Liver (tissue), 9 donors: Measurements from ENCODE around the gene KDM2A. TPM values are rescaled to one million over a fixed set of nuclear protein-coding genes. Genes with fewer than 3 reads are reported as not detected.

ENCODE experiments used
- DNase-seq: peaks from one replicate; pipeline ENCODE4 v3.0.0-alpha.2; 2017; ENCODE audit warnings: low spot score
- H3K27ac ChIP-seq, 2 donors: one replicate each; pipeline ENCODE4 v1.7.0; 2013; ENCODE audit warnings: inconsistent platforms in 2 of 2, low read length in 2 of 2, control low read depth in 1 of 2, low read depth in 1 of 2, mild to moderate bottlenecking in 1 of 2
- H3K27me3 ChIP-seq, 4 donors: one replicate each; pipeline versions ENCODE4 v1.6.1 to v1.7.0; 2013; ENCODE audit warnings: low read length in 3 of 4, inconsistent platforms in 1 of 4, mild to moderate bottlenecking in 1 of 4, moderate library complexity in 1 of 4; ENCODE audit not compliant: control insufficient read depth in 4 of 4, insufficient read depth in 4 of 4
- H3K36me3 ChIP-seq, 4 donors: one replicate each; pipeline versions ENCODE4 v1.6.1 to v1.7.0; 2013; ENCODE audit warnings: low read length in 3 of 4, mild to moderate bottlenecking in 3 of 4, low read depth in 1 of 4, moderate library complexity in 1 of 4; ENCODE audit not compliant: control insufficient read depth in 4 of 4, insufficient read depth in 3 of 4
- H3K4me1 ChIP-seq, 4 donors: one replicate each; pipeline versions ENCODE4 v1.6.1 to v1.7.0; 2013; ENCODE audit warnings: low read length in 3 of 4, mild to moderate bottlenecking in 3 of 4, moderate library complexity in 1 of 4; ENCODE audit not compliant: control insufficient read depth in 4 of 4, insufficient read depth in 4 of 4
- H3K4me3 ChIP-seq, 3 donors: one replicate each; pipeline versions ENCODE4 v1.6.1 to v1.7.0; 2013; ENCODE audit warnings: low read length in 3 of 3, control low read depth in 1 of 3, low read depth in 1 of 3, mild to moderate bottlenecking in 1 of 3
- H3K9ac ChIP-seq, 2 donors: one replicate each; pipeline ENCODE4 v1.7.0; 2013; ENCODE audit warnings: low read length in 2 of 2, mild to moderate bottlenecking in 2 of 2, moderate library complexity in 2 of 2, control low read depth in 1 of 2, low read depth in 1 of 2
- H3K9me3 ChIP-seq, 4 donors: one replicate each; pipeline versions ENCODE4 v1.6.1 to v1.7.0; 2013; ENCODE audit warnings: low read length in 3 of 4; ENCODE audit not compliant: control insufficient read depth in 4 of 4
- EGR1 ChIP-seq, 2 donors: IDR thresholded peaks; 2 replicates each; pipeline ENCODE4 v1.6.1; 2016 to 2018; ENCODE audit warnings: antibody characterized with exemption in 2 of 2, low read depth in 2 of 2
- FOXA1 ChIP-seq: IDR thresholded peaks from 2 replicates; pipeline ENCODE4 v1.6.1; 2016; ENCODE audit warnings: antibody characterized with exemption
- FOXA2 ChIP-seq: IDR thresholded peaks from 2 replicates; pipeline ENCODE4 v1.6.1; 2016; ENCODE audit warnings: antibody characterized with exemption
- GABPA ChIP-seq, 2 donors: IDR thresholded peaks in 1 of 2; conservative IDR thresholded peaks in 1 of 2; 2 replicates each; pipeline ENCODE4 v1.6.1; 2016; ENCODE audit warnings: antibody characterized with exemption in 2 of 2, mild to moderate bottlenecking in 1 of 2, moderate library complexity in 1 of 2
- HNF4A ChIP-seq, 2 donors: conservative IDR thresholded peaks; 2 replicates each; pipeline ENCODE4 v1.6.1; 2016; ENCODE audit warnings: antibody characterized with exemption in 2 of 2, mild to moderate bottlenecking in 2 of 2
- HNF4G ChIP-seq: IDR thresholded peaks from 2 replicates; pipeline ENCODE4 v1.6.1; 2016; ENCODE audit warnings: antibody characterized with exemption
- JUND ChIP-seq, 2 donors: IDR thresholded peaks; 2 replicates each; pipeline ENCODE4 v1.6.1; 2016; ENCODE audit warnings: antibody characterized with exemption in 2 of 2
- RAD21 ChIP-seq, 2 donors: IDR thresholded peaks; 2 replicates each; pipeline ENCODE4 v1.6.1; 2016; ENCODE audit warnings: antibody characterized with exemption in 2 of 2, mild to moderate bottlenecking in 2 of 2
- REST ChIP-seq: IDR thresholded peaks from 2 replicates; pipeline ENCODE4 v1.6.1; 2016; ENCODE audit warnings: antibody characterized with exemption, mild to moderate bottlenecking
- RXRA ChIP-seq, 2 donors: IDR thresholded peaks; 2 replicates each; pipeline ENCODE4 v1.6.1; 2017 to 2018; ENCODE audit warnings: antibody characterized with exemption in 2 of 2, mild to moderate bottlenecking in 1 of 2
- SP1 ChIP-seq: IDR thresholded peaks from 2 replicates; pipeline ENCODE4 v1.6.1; 2018; ENCODE audit warnings: antibody characterized with exemption, mild to moderate bottlenecking
- TAF1 ChIP-seq: conservative IDR thresholded peaks from 2 replicates; pipeline ENCODE4 v1.6.1; 2016; ENCODE audit warnings: antibody characterized with exemption, mild to moderate bottlenecking
- WGBS: extraction: QIAGEN DNeasy Blood & Tissue Kit; methylation state at CpG from one replicate; pipeline ENCODE4 v1.1.7; 2013; 5-methylcytosine and 5-hydroxymethylcytosine counted together
- polyA plus RNA-seq, 2 donors: library from polyadenylated mRNA; stranded (reverse) in 1 of 2; unstranded in 1 of 2; fragments of 200-250 nt in 1 of 2; fragments of >200 nt in 1 of 2; fragmentation: Nextera tagmentation in 1 of 2; extraction: Ambion mirVana in 1 of 2; gene quantifications; one replicate each; pipeline versions ENCODE4 v1.2.1 to v1.2.3, GENCODE V29; 2013 to 2015
- total RNA-seq, 2 donors: library from RNA; depleted of rRNA; stranded (reverse); fragments of >200 nt; gene quantifications; one replicate each; pipeline ENCODE4 v1.2.3, GENCODE V29; 2014
- TF ChIP-seq, protein P1 (sequence below): IDR thresholded peaks from 2 replicates; pipeline ENCODE4 v1.6.1; 2016; ENCODE audit warnings: antibody characterized with exemption
- TF ChIP-seq, protein P2 (sequence below): IDR thresholded peaks from 2 replicates; pipeline ENCODE4 v1.6.1; 2016; ENCODE audit warnings: antibody characterized with exemption
- TF ChIP-seq, protein P3 (sequence below): IDR thresholded peaks from 2 replicates; pipeline ENCODE4 v1.6.1; 2016; ENCODE audit warnings: antibody characterized with exemption
- TF ChIP-seq, protein P4 (sequence below): fragments of 150-350 bp; IDR thresholded peaks from 2 replicates; pipeline ENCODE4 v1.5.1; 2017; ENCODE audit warnings: improper control_type of control experiment, low read depth, low read length; ENCODE audit not compliant: missing input control
- donor health status: healthy.
- donor health status: healthy.
- donor health status: healthy.
- donor health status: healthy.
- donor health status: healthy.

Gene KDM2A
- total and polyA plus RNA-seq, 4 donors = 8.3 to 44.9 (median 22.4) TPM

DNA sequence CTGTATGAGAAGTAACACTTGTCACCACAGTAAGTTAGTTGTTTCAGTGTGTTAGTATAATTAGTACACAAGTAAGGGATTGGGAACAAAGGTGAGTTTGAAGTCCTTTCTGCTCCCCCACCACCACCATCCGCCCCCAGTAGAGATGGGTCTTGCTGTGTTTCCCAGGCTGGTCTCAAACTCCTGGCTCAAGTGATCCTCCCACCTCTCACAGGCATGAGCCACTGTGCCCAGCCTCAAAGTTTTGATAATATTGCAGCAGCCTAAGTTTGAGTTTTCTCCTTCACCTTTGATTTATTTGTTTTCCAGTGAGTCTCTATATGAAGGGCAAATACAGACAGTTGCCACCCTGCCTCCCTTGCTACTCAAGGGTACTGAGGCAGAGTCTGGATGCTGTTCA is 123.5 kb downstream of the KDM2A start:
- H3K36me3 ChIP-seq = peaks cover 10 to 31% (median 26%) of the 10 kb centered on the region in 4 donors

DNA sequence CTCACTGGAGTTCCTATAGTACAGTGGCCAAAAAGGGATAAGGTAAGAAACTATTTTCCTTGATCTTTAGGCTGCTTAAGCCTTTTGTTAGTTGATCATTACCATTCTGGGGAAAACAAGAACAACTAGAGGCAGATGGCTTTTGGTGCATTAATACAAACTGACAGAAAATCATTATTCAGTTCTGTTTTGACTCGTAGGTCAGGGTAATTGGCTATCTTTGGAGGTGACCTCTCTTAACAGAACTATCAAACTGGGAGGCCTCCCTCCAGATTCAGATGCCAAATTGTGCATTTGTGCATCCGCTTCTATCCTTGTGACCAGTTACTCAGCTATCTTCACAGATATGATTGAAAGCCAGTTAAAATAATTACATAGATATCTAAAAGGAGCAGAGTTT is 124.0 kb downstream of the KDM2A start:
- Histone ChIP-seq H3K36me3 (peaks cover 10 to 36% (median 30%) of the 10 kb centered on the region in 4 donors), H3K4me3 (no peak overlapping the region), H3K27ac (no peak overlapping the region), H3K4me1 (peaks cover 1 to 55% (median 39%) of the 10 kb centered on the region in 4 donors), H3K9me3 (no peaks in the 10 kb centered on the region), H3K27me3 (no peaks in the 10 kb centered on the region), H3K9ac (no peak overlapping the region)
- DNase-seq = no peak
- WGBS = 56% methylated on average over 2 of the region's 2 CpGs
- TF ChIP-seq GABPA (IDR thresholded peaks at IDR 0.05 in 1 of 2, conservative IDR thresholded peaks at IDR 0.05 in 1 of 2) (no peak), HNF4A (conservative IDR thresholded peaks at IDR 0.05) (no peak), FOXA1 (no peak), HNF4G (no peak), EGR1 (IDR thresholded peaks at IDR 0.05; ENCODE audit: low read depth in 2 of 2) (no peak), FOXA2 (no peak), RXRA (IDR thresholded peaks at IDR 0.05) (no peak), RAD21 (IDR thresholded peaks at IDR 0.05) (no peak), SP1 (no peak), JUND (IDR thresholded peaks at IDR 0.05) (no peak)
- TF ChIP-seq, protein P1, sequence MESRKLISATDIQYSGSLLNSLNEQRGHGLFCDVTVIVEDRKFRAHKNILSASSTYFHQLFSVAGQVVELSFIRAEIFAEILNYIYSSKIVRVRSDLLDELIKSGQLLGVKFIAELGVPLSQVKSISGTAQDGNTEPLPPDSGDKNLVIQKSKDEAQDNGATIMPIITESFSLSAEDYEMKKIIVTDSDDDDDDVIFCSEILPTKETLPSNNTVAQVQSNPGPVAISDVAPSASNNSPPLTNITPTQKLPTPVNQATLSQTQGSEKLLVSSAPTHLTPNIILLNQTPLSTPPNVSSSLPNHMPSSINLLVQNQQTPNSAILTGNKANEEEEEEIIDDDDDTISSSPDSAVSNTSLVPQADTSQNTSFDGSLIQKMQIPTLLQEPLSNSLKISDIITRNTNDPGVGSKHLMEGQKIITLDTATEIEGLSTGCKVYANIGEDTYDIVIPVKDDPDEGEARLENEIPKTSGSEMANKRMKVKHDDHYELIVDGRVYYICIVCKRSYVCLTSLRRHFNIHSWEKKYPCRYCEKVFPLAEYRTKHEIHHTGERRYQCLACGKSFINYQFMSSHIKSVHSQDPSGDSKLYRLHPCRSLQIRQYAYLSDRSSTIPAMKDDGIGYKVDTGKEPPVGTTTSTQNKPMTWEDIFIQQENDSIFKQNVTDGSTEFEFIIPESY = no peak
- TF ChIP-seq, protein P2, sequence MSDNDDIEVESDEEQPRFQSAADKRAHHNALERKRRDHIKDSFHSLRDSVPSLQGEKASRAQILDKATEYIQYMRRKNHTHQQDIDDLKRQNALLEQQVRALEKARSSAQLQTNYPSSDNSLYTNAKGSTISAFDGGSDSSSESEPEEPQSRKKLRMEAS = no peak

More for the DNA sequence above, 123.5 kb downstream of the KDM2A start:
- Histone ChIP-seq H3K4me3 (no peak overlapping the region), H3K9me3 (no peaks in the 10 kb centered on the region), H3K4me1 (peaks cover 1 to 53% (median 36%) of the 10 kb centered on the region in 4 donors), H3K27me3 (no peaks in the 10 kb centered on the region), H3K9ac (peak overlapping the region in 1 of 2 donors; percentile 69), H3K27ac (no peak overlapping the region)
- WGBS = 35% methylated on average over 1 of the region's 1 CpG
- TF ChIP-seq, protein P3, sequence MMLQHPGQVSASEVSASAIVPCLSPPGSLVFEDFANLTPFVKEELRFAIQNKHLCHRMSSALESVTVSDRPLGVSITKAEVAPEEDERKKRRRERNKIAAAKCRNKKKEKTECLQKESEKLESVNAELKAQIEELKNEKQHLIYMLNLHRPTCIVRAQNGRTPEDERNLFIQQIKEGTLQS = no peak
- TF ChIP-seq REST (no peak), HNF4G (no peak), FOXA1 (no peak), FOXA2 (no peak), TAF1 (no peak), EGR1 (IDR thresholded peaks at IDR 0.05; ENCODE audit: low read depth in 2 of 2) (no peak)
- TF ChIP-seq, protein P1 = no peak
- TF ChIP-seq, protein P4, sequence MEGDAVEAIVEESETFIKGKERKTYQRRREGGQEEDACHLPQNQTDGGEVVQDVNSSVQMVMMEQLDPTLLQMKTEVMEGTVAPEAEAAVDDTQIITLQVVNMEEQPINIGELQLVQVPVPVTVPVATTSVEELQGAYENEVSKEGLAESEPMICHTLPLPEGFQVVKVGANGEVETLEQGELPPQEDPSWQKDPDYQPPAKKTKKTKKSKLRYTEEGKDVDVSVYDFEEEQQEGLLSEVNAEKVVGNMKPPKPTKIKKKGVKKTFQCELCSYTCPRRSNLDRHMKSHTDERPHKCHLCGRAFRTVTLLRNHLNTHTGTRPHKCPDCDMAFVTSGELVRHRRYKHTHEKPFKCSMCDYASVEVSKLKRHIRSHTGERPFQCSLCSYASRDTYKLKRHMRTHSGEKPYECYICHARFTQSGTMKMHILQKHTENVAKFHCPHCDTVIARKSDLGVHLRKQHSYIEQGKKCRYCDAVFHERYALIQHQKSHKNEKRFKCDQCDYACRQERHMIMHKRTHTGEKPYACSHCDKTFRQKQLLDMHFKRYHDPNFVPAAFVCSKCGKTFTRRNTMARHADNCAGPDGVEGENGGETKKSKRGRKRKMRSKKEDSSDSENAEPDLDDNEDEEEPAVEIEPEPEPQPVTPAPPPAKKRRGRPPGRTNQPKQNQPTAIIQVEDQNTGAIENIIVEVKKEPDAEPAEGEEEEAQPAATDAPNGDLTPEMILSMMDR = no peak
- no peak for DNase-seq
